Activated CD4-positive, alpha-beta T cell treated with anti-CD3 and anti-CD28 coated beads, Interleukin-2, Interleukin-4, amounts not matched to agents 100 ng/mL and 50 ng/mL, durations not matched to agents 16 hours and 8 hours (primary cell): ENCODE measurements around the gene MAP2K2.

Experiments
- DNase-seq: peaks from one replicate; pipeline ENCODE4 v3.0.0-alpha.2; 2020; ENCODE audit warnings: low spot score

MAP2K2 gene

DNA sequence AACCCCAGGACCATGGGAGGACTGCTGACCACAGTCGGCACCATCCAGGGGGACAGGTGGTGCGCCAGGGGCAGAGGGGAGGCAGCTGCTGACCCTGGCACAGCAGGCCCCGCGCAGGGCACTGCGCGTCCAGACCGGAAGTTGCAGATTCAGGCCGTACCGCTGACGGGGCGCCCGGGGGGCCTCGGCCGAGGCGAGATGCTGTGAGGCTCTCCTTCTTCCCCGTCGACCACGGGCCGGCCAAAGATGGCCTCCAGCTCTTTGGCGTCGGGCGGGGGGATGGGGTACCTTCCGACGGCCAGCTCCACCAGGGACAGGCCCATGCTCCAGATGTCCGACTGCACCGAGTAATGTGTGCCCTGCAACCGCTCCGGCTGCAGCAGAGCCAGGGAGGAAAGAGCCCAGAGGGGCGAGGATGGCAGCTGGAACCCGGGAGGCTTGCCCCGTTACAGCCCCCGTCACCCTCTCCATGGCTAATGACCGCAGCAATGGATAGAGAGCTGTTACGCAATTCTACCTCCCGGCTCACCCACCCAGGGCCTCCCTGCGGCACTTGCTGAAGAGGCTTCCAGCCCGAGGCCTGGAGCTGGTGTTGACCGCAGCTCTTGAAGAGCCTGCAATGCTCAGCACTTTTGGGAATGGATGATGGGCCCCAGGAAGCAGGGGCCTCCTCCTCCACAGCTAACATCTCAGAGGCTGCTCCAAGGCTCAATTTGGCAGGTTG is 24.7 kb downstream of the MAP2K2 start:
- no peak for DNase-seq

DNA sequence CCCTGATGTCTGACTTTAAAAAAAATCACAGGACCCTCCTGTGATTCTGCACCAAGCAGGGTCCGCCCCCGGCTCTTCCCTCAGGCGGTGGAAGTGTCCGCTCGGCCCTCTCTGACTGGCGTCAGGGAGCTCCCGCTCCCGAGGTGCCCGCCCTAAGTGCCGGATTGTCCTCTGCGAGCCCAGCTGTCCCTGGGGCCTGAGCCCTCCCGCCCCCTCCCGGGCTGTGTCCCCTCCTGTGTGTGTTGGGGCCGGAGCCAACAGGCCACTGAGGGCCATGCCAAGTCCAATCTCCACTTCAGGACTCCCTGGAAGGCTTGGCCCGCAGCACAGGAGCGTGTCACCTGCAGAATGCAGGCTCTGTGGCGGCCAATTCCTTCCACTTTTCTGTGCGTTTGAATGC is 25.4 kb downstream of the MAP2K2 start:
- no peak for DNase-seq

DNA sequence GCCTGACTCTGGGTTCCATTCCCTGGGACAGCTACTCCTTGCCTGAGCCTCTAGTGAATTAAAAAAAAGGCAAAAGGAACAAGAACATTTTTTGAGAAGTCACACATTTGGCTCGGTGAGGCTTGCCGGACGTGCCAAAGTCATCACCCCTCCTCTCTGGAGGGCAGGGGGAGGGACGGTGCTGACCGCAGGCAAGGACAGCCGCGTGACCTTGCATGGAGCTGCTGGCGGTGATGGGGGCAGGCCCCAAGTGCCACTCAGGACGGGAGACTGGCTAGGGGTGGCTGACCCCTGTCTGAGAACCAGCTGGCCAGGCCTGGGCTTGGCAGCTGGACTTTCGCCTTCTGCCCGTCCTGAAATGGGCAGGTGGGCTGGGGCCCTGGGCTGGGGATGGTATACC is 26.4 kb downstream of the MAP2K2 start:
- no peak for DNase-seq

DNA sequence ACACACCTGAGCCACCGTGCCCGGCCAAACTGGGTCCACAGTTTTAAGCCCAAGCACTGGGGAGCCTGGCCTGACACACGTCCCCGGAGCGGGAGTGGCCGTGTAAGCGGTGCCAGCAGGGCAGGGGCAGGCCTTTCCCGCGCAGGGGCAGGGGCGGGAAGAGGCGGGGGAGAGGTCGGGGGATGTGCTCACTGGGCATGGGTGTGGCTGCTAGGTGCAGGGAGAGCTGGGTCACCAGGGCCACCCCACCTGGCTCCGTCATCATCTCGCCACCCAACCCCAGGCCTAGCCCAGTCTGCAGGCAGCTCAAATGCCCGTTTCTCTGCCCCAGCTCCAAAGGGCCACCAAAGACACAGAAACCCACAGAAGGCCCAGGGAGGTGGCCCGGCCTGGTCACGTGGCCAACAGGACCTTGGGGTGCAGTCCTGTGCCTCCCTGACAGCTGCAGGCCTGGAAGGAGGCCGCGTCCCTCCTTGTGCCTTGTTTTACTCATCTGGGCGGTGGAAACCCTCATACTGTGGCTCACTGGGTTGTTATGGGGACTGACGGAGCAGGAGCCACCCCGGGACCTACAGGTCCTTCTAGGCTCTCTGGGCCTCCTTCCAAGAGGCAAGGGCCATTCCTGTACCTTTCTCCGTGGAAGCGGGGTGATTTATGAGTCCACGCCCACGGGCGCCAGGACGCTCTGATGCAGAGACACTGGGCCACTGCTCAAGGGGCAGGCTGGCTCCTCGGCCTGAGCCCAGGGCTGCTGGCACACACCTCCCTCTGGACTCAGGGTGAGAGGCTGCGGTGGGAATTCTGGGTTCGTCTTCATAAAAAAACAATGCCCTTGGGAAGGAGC is 27.7 kb downstream of the MAP2K2 start:
- no peak for DNase-seq

DNA sequence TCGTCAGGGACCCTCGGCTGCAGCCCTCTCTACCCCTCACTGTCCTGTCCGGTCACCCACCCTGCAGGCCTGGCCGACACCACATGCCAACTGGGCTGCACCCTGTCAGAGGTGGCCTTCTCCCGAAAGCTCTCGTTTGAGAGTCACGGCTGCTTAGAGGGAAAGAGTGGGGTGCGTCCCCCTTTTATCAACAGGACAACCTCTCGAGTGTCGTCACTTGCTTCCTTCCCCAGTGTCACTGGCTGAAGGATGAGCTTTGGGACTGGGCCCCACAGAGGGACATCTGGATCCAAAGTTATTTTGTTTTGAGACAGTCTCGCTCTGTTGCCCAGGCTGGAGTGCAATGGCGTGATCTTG is 28.5 kb downstream of the MAP2K2 start:
- no peak for DNase-seq

DNA sequence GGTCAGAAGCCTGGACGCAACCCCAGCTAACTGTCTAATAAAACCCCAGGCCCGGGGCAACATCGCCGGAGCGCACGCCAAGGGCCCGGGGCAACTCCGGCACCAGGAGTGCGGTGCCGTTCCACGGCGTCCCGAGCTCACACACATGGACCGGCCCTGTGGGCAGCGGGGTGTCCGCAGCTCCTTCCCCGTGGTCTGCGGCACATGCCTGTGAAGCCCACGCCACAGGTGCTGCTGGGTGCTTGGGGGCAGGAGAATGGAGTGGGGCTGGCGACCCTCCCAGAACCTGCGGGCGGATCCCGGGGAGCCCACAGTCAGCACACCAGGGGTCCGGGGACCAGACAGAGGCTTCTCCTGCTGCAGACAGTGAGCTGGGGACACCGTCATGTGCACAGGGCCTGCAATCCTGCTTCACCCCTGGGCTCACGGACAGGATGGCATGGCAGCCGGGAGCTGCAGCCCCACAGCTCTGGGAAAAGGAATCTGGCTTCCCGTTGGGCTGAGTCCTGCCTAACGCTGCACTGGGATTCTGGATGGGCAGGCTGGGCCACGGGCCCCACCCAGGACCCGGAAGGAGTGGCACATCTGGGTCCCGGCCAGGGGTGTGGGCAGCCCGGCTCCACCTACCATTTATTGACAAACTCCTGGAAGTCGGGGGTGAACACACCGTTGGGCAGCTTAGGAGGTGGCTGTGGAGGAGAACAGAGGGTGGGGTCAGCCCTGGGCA is 29.0 kb downstream of the MAP2K2 start:
- no peak for DNase-seq

DNA sequence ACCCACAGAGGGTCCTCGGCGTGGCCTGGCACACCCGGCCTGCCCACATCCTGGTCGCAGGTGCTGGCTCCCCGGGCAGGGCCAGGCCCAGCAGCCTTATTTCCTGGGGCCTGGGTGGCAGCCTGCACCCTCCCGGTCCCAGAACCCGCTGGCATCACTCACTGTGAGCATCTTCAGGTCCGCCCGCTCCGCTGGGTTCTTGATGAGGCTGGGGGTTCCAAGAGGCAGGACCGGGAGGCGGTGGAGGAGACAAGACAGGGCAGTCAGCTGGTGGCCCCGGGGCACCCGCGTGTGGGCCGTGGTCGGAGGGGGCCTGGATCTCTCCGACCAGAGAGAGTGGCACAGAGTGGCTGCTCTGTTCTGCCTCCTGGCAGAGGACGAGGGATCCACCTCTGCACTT is 29.6 kb downstream of the MAP2K2 start:
- no peak for DNase-seq

DNA sequence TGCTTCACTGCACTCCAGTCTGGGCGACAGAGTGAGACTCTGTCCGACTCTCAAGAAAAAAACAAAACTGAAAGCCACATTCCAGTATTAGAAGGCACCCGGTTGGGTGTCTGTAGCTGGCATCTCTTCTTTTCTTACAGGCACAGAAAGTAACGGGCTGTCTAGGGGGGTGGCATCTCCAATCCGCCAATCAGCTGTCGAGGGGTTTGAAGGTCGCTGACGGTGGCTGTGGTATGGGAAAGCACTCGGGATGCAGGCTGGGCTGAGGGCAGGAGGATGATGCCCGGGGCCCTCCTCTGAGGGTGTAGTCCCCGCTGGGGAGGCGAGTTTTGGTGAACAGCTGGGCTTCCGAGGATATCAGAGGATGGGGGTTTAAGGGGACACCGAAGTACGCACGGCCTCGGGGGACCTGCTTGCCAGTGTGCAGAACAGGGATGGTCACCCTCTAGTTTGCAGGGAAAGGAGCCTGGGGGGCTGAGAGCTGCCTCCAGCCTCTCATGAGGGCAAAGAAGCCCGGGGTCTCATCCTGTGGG is 30.2 kb downstream of the MAP2K2 start:
- no peak for DNase-seq

DNA sequence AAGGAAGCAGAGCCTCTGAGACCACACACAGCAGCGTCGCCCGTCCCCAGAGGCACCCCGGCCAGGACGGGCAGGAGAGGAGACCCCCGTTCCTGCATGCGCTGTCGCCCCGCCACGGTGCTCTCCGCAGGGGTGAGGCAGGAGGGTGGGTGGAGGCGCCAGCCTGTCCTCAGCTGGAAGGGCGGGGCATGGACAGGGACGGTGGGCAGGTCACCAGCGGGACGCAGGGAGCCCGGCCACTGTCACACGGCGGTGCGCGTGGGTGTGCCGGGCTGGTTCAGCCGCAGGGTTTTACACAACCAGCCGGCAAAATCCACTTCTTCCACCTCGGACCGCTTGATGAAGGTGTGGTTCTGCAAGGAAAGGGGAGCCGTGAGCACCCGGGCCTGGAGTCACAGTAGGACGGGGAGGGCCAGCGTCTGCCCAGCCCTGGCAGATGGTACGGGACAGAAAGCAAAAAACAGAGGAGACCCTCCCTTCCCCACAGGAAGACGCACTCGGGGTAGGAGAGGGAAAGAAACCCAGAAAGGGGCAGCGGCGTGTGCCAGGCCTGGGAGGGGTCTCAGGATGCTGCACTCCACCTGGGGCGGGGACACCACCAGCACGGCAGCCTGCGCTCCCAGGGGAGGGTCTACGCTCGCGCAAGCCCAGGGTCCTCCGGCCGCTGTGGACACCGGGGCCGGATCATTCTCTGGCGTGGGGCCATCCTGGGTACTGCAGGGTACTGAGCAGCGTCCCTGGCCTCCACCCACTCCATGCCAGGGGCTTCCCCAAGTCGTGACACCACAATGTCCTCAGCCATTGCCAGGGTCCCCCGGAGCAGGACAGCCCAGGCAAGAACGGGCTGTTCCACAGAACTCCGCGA is 33.3 kb downstream of the MAP2K2 start:
- DNase-seq, result no peak

DNA sequence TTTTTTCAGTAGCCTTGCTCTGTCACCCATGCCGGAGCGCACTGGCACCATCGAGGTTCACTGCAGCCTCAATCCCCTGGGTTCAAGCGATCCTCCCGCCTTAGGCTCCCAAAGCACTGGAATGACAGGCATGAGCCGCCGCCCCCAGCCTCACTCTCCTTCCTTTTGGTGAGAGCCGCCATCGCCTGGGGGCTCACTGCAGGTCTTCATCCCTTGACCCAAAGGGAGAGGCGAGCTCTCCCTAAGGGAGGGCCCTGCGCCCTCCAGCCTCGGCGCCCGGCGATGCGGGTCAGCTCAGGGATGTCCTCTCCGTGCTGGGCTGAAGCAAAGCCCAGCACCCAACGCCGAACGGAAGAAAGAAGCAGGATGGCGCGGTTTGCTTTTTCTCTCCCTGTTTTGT is 34.0 kb downstream of the MAP2K2 start:
- DNase-seq, result no peak

DNA sequence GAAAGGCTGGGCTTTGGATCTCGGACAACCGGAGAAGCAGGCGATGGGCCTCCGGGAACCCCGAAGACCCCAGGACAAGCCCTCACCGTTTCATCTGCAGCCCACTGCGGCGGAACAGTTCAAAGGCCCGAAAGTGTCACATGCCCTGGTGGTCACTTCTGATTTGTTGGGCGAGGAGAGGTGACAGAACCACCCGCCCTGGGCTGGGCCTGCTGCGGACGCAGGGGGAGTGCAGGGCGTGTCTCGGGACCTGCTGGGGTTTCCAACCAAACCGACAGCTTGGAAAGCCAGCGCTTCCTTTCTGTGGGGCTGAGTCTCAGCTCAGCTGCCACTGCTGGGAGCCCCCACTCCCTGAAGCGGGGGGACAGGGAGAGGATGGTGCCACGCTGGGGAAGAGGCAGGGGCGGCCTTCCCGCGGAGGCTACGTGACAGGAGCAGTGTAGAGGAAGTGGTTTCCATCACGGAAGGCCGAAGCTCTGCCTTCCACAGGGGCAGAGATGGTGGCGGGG is 34.5 kb downstream of the MAP2K2 start:
- peak; percentile 65 for DNase-seq

DNA sequence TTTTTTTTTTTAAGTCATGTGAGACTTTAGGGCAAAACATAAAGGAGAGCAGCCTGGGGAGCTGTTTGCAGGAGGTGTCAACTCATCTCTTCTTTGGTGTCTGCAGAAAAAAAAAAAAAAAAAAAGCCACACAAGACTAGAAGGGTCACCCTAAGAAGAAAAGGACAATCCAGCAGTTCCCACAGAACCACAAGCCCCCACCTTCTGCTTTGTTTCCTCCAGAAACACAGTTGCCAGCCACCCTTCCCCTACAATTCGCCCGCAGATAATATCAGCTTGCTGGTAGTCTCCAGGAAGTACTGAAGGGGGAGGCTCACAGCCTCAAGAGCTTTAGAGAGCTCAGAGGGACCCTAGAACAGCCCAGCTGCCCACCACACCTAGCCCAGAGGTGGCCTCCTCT is 34.9 kb downstream of the MAP2K2 start:
- DNase-seq, result peak; percentile 62

DNA sequence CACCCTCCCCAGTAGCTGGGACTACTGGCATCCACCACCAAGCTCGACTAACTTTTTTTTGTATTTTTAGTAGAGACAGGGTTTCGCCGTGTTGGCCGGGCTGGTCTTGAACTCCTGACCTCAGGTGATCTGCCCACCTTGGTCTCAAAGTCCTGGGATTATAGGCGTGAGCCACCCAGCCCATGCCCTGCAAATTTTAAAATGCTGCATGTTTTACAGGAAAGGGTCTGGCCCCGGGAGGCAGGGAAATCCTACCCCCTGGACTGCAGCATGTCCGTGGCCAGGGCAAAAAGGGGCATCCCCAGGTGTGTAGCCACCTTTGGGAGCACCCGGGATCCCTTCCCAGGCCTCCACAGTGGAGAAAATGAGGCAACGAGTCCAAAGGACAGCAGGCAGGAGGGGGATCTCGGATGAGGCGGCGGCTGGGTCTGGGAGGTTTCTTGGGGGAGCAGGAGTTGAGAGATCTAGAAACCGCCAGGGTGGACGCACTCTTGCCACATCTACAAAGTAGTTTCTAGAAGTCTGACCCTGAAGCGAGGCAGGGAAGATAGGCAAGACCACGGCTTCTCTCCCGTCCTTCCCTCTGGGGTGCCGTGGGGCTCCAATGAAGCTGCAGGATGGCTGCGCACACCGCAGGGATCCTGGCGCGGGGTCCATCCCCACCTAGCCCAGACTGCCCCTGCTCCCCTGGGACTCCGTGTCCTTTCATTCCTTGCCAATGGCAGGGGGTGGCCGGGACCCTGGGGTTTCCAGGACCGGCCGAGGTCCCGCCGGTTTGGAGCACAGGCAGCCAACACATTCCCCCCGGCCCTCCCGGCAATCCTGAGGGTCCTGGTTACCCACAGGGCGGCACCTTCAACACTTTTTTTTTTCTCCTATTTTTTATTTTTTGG is 35.9 kb downstream of the MAP2K2 start:
- DNase-seq, result no peak

DNA sequence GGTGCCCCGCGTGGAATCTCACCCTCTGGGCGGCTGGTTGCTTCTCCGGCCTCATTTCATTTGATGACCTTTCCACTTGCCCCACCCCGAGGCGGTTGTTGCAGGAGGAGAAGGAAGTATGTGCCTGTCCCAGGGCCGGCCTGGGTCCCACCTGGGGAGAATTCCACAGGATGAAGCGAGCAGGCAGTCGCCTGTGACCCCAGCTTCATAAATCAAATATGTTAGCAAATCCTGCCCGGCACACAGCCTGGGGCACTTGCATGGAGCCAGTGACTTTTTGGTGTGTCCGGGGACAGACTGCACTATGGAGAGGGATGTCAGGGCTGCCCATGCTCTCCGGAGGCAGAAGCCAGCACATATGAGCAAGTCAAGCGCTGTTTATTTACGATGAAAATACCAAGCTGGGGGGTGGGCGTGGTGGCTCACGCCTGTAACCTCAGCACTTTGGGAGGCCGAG is 37.5 kb downstream of the MAP2K2 start:
- no peak for DNase-seq

DNA sequence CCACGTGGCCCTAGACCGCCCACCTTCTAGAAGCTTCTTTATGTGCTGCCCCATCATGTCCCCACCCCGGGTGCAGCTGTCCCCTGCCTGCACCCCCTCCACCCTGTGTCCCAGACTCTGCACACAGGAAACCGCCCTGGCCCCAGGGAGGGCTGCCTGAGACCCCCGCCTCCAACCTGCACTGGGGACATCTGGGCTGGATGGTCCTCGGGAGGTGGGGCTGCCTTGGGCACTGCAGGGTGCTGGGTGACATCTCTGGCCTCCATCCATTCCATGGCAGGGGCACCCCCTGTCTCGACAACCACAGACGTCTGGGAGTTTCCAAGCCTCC is 39.4 kb downstream of the MAP2K2 start:
- no peak for DNase-seq

DNA sequence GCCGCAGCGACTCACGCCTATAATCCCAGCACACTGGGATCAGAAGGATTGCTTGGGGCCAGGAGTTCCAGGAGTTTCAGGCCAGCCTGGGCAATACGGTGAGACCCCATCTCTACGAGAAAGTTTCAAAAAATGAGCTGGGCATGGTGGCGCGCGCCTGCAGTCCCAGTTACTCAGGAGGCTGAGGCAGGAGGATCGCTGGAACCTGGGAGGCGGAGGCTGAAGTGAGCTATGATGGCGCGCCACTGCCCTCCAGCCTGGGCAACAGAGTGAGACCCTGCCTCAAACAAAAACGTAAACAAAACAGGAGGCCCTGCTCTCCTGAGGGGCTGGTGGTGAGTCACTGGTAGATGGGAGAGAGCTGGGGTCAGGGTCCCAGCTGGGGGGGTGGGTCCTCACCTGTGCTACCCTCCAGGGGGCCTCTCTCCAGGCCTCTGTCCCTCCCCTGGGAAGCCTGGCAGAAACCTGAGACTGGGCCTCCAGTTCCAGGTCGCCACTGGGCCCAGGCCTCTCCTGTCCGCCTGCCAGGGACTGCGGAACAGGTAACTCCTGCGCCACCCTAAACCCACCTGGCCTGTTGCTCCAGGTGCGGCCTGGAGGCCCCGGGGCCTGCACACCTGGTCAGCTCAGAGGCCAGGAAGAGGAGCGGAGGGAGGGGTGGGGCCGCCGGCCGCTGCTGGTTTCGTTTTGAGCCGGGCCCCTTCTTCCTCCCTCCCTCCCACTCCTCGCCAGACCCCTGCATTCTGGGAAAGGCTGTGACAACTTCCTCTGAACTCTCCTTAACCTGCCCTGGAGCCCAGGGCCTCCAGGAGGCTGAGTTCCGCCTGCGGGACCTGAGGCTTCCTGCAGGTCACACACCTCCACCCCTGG is 40.0 kb downstream of the MAP2K2 start:
- DNase-seq, result peak; percentile 49

DNA sequence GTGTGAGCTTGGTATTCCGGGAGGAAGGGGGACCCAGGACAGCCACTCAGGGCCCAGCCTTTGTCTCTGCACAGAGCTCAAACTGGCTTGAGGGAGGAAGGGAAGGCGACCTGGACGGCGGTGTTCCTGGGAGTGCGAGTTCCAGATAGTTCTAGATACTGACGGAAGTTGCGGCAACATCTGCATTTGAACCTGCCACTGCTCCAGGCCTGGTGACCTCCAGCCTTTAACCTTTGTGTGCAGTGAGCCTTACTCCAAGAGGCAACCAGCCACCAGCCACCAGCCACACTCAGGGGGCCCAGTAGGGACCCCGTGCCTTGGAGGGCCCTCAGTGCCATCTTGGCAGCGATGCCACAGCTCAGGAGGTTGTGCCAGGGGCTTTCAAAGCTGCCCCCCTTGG is 41.8 kb downstream of the MAP2K2 start:
- no peak for DNase-seq

DNA sequence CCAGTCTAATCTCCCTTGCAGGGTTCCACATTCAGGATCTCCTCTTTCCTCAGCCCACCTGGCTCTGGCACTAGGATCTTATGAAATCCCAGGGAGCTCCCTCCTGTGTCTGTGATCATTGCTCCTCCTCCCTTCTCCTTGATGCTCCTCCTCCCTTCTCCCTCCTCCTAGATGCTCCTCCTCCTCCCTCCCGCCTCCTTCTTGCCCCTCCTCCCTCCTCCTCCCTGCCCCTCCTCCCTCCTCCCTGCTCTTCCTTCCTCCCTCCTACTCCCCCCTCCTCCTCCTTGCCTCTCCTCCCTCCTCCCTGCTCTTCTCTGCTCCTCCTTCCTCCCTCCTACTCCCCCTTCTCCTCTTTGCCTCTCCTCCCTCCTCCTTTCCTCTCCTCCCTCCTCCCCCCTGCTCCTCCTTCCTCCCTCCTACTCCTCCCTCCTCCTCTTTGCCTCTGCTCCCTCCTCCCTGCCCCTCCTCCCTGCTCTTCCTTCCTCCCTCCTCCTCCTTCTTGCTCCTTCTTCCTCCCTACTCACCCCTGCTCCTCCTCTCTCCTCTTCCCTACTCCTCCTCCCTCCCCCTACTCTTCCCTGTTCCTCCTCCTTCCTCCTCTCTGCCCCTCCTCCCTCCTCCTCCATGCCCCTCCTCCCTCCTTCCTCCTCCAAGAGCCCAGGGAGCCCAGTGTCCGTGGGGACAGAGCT is 42.3 kb downstream of the MAP2K2 start:
- no peak for DNase-seq

DNA sequence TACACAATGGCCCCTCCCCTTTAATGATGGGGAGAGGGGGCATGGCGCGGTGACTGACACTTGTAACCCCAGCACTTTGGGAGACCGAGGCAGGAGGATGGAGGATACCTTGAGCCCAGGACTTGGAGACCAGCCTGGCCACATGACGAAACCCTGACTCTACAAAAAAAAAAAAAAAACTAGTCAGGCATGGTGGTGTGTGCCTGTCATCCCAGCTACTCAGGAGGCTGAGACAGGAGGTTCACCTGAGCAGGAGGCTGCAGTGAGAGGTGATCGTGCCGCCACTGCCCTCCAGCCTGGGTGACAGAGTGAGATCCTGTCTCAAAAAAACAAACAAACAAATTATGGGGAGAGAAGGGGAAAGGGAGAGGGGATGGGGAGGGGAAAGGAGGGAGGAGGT is 43.4 kb downstream of the MAP2K2 start:
- no peak for DNase-seq
